PC-9 (cell line): ENCODE measurements around the gene ZNF474. TPM values are rescaled to one million over a fixed set of nuclear protein-coding genes. Genes with fewer than 3 reads are reported as not detected.

ENCODE experiments used
- BruUV-seq: library from RNA; stranded (reverse); fragments of 400-500 nt; replicated peaks from 2 replicates; lab custom pipeline; 2021; lab: Mats Ljungman, UMichigan
- CTCF ChIA-PET: fragments of 300-600 bp; sonication (Branson Sonifier 250); formaldehyde crosslinking; loops from one replicate; lab custom pipeline; 2022; ENCODE audit warnings: antibody characterized with exemption; lab: Charles Lee
- POLR2A ChIA-PET: fragments of 300-600 bp; sonication (Branson Sonifier 250); formaldehyde crosslinking; loops from one replicate; lab custom pipeline; 2022; ENCODE audit warnings: antibody characterized with exemption; ENCODE audit not compliant: unreplicated experiment; lab: Charles Lee
- DNase-seq, 2 experiments: peaks; one replicate each; pipeline versions ENCODE4 v3.0.0 to v3.0.0-alpha.2; 2015 to 2022; ENCODE audit warnings: mixed read lengths in 1 of 2
- H2AFZ ChIP-seq: fragments of 200-600 bp; sonication (generic); 2 replicates; pipeline ENCODE4 v1.8.1; 2017; ENCODE audit warnings: antibody characterized with exemption
- H3F3A ChIP-seq: fragments of 200-600 bp; sonication (generic); 2 replicates; pipeline ENCODE4 v1.8.1; 2017; ENCODE audit warnings: antibody characterized with exemption, mild to moderate bottlenecking, low read depth; ENCODE audit not compliant: insufficient read depth
- H3K27ac ChIP-seq: fragments of 200-600 bp; sonication (generic); 2 replicates; pipeline ENCODE4 v1.6.1; 2016; ENCODE audit warnings: mixed run types
- H3K27me3 ChIP-seq: fragments of 200-600 bp; sonication (generic); 2 replicates; pipeline ENCODE4 v1.6.1; 2016; ENCODE audit warnings: low read depth, mixed run types; ENCODE audit not compliant: insufficient read depth
- H3K36me3 ChIP-seq: fragments of 200-600 bp; sonication (generic); 2 replicates; pipeline ENCODE4 v1.6.1; 2016; ENCODE audit warnings: low read depth, mixed run types
- H3K4me1 ChIP-seq: fragments of 200-600 bp; sonication (generic); replicated peaks from 2 replicates; pipeline ENCODE4 v1.6.1; 2016; ENCODE audit warnings: mixed run types; ENCODE audit not compliant: insufficient read depth
- H3K4me2 ChIP-seq: fragments of 200-600 bp; sonication (generic); 2 replicates; pipeline ENCODE4 v1.6.1; 2017; ENCODE audit warnings: mixed run types
- H3K4me3 ChIP-seq: fragments of 200-600 bp; sonication (generic); 2 replicates; pipeline ENCODE4 v1.6.1; 2016; ENCODE audit warnings: mixed run types
- H3K79me2 ChIP-seq: fragments of 200-600 bp; sonication (generic); 2 replicates; pipeline ENCODE4 v1.6.1; 2017; ENCODE audit warnings: low read depth, mixed run types
- H3K9me2 ChIP-seq: fragments of 200-600 bp; sonication (generic); 2 replicates; pipeline ENCODE4 v1.8.1; 2017; ENCODE audit warnings: mild to moderate bottlenecking; ENCODE audit not compliant: insufficient read depth
- H3K9me3 ChIP-seq: fragments of 200-600 bp; sonication (generic); 2 replicates; pipeline ENCODE4 v1.8.1; 2016; ENCODE audit warnings: low read depth; ENCODE audit not compliant: insufficient read depth
- H4K20me1 ChIP-seq: fragments of 200-600 bp; sonication (generic); 2 replicates; pipeline ENCODE4 v1.8.1; 2017; ENCODE audit not compliant: insufficient read depth
- CTCF ChIP-seq: fragments of 200-600 bp; sonication (generic); conservative IDR thresholded peaks from 2 replicates; pipeline ENCODE4 v1.6.1; 2017; ENCODE audit warnings: mixed run types, antibody characterized with exemption, mild to moderate bottlenecking, moderate library complexity
- EZH2 ChIP-seq: fragments of 200-600 bp; sonication (generic); IDR thresholded peaks from 2 replicates; pipeline ENCODE4 v1.8.0; 2017; ENCODE audit warnings: antibody characterized with exemption, low read depth
- intact Hi-C: fragments of 100-400 bp; cut with micrococcal nuclease; formaldehyde crosslinking; loops from one replicate; pipeline ENCODE4 v1.10.0; 2022; ENCODE audit not compliant: unreplicated experiment
- total RNA-seq: library from RNA; stranded (reverse); gene quantifications from 2 replicates; pipeline ENCODE4 v1.2.3, GENCODE V29; 2021

The ZNF474 gene
- total RNA-seq, 1 experiment from 2014 or later = not detected

- no peak for DNase-seq
- no peaks in the 10 kb centered on the region for H3K79me2 ChIP-seq
- intact Hi-C loops = no loop called here
- no peak overlapping the region for H3K4me2 ChIP-seq
- POLR2A ChIA-PET = no interaction called here
- 0 out of 2 replicates have a peak, but pooled peaks cover 4% of the 10 kb centered on the region for H3K4me1 ChIP-seq
- H3K4me3 ChIP-seq = no peak overlapping the region
- H3F3A ChIP-seq = no peaks in the 10 kb centered on the region
- no TSS peak for BruUV-seq
- H3K36me3 ChIP-seq = no peaks in the 10 kb centered on the region
- CTCF ChIA-PET = interaction anchor here (0.7 kb wide), 1 partner anchor 30 kb away, joined by 5 read pairs; no protein-coding TSS in a partner anchor
- no peaks in the 10 kb centered on the region for H4K20me1 ChIP-seq
- no peaks in the 10 kb centered on the region for H3K9me2 ChIP-seq
- H3K27ac ChIP-seq = no peak overlapping the region
- TF ChIP-seq EZH2 (no peak), CTCF (no peak)
- H3K27me3 ChIP-seq = no peaks in the 10 kb centered on the region
- no peak overlapping the region for H2AFZ ChIP-seq
- H3K9me3 ChIP-seq = no peaks in the 10 kb centered on the region
Observed at GRCh38 chr5:122126756-122127321, 2.5 kb upstream of the ZNF474 start.

- Histone ChIP-seq H2AFZ (no peak overlapping the region), H3K27ac (no peak overlapping the region), H3F3A (no peaks in the 10 kb centered on the region), H3K79me2 (no peaks in the 10 kb centered on the region), H4K20me1 (no peaks in the 10 kb centered on the region), H3K9me3 (no peaks in the 10 kb centered on the region), H3K36me3 (no peaks in the 10 kb centered on the region), H3K4me1 (0 out of 2 replicates have a peak, but pooled peaks cover 4% of the 10 kb centered on the region), H3K4me2 (no peak overlapping the region), H3K9me2 (no peaks in the 10 kb centered on the region), H3K4me3 (no peak overlapping the region), H3K27me3 (no peaks in the 10 kb centered on the region)
- CTCF ChIA-PET = no interaction called here
- TF ChIP-seq CTCF = no peak
- TF ChIP-seq EZH2 = no peak
- intact Hi-C loops = no loop called here
- POLR2A ChIA-PET = no interaction called here
- BruUV-seq = no TSS peak
- DNase-seq = no peak
Observed at GRCh38 chr5:122130152-122130551, 806 bp downstream of the ZNF474 start.

GRCh38 chr5:122137702-122138101 lies 8.4 kb downstream of the ZNF474 start:
- Histone ChIP-seq H3F3A (no peaks in the 10 kb centered on the region), H3K4me1 (no peaks in the 10 kb centered on the region), H4K20me1 (no peaks in the 10 kb centered on the region), H3K79me2 (no peaks in the 10 kb centered on the region), H3K27me3 (no peaks in the 10 kb centered on the region), H3K4me2 (no peak overlapping the region), H3K36me3 (no peaks in the 10 kb centered on the region), H2AFZ (no peak overlapping the region), H3K27ac (no peak overlapping the region), H3K9me3 (no peaks in the 10 kb centered on the region), H3K4me3 (no peak overlapping the region), H3K9me2 (no peaks in the 10 kb centered on the region)
- CTCF ChIA-PET = no interaction called here
- TF ChIP-seq EZH2 (no peak), CTCF (no peak)
- no TSS peak for BruUV-seq
- DNase-seq = no peak
- intact Hi-C loops = no loop called here
- POLR2A ChIA-PET = interaction anchor here (0.6 kb wide), 1 partner anchor 8 kb away, joined by 16 read pairs; the partner anchor contains the start of gene ZNF474
